Fibroblast of mammary gland (primary cell): ENCODE data around the gene FUZ.
"Not testable (repeated sequence)": the region's sequence is repeated elsewhere in the genome, so short reads cannot be mapped to it uniquely, and the experiment has no call there.

ENCODE experiments used
- DNase-seq: peaks from one replicate; pipeline ENCODE4 v3.0.0-alpha.2; 2010; ENCODE audit warnings: low read depth
- H3K4me3 ChIP-seq: 2 replicates; pipeline ENCODE4 v1.5.1; 2011; ENCODE audit warnings: low read depth, mild to moderate bottlenecking, low read length, moderate library complexity; ENCODE audit not compliant: control insufficient read depth
- CTCF ChIP-seq: conservative IDR thresholded peaks from 2 replicates; pipeline ENCODE4 v1.5.1; 2011; ENCODE audit warnings: low read depth, low read length, inconsistent platforms; ENCODE audit not compliant: control insufficient read depth, insufficient read depth

The FUZ gene

GRCh38 chr19:49830766-49831165 lies 17.7 kb upstream of the FUZ start:
- TF ChIP-seq CTCF = no peak
- no peak overlapping the region for H3K4me3 ChIP-seq
- no peak for DNase-seq

- TF ChIP-seq CTCF = no peak
Observed at GRCh38 chr19:49829721-49830120, 16.6 kb upstream of the FUZ start.

GRCh38 chr19:49829200-49829599 lies 16.1 kb upstream of the FUZ start:
- no peak overlapping the region for H3K4me3 ChIP-seq
- DNase-seq = no peak
- TF ChIP-seq CTCF = no peak

More at GRCh38 chr19:49829721-49830120, 16.6 kb upstream of the FUZ start:
- no peak overlapping the region for H3K4me3 ChIP-seq
- no peak for DNase-seq

- no peak for DNase-seq
- H3K4me3 ChIP-seq = no peak overlapping the region
- TF ChIP-seq CTCF = no peak
Observed at GRCh38 chr19:49827034-49827433, 13.9 kb upstream of the FUZ start.

- no peak overlapping the region for H3K4me3 ChIP-seq
- TF ChIP-seq CTCF = no peak
- no peak for DNase-seq
Observed at GRCh38 chr19:49824662-49825061, 11.6 kb upstream of the FUZ start.

- no peak for TF ChIP-seq CTCF
- no peak for DNase-seq
- no peak overlapping the region for H3K4me3 ChIP-seq
Observed at GRCh38 chr19:49823472-49823871, 10.4 kb upstream of the FUZ start.

- TF ChIP-seq CTCF = no peak
- no peak overlapping the region for H3K4me3 ChIP-seq
- DNase-seq = no peak
Observed at GRCh38 chr19:49820125-49820524, 7.0 kb upstream of the FUZ start.

- DNase-seq, H3K4me3 ChIP-seq: not testable (repeated sequence)
Observed at GRCh38 chr19:49819452-49820115, 6.5 kb upstream of the FUZ start.
